ENCODE measurements around the gene FNBP1L. TPM values are rescaled to one million over a fixed set of nuclear protein-coding genes. Genes with fewer than 3 reads are reported as not detected.

The FNBP1L gene
- total RNA-seq, 2 experiments from 2014 or later, result 0.13 TPM

DNA sequence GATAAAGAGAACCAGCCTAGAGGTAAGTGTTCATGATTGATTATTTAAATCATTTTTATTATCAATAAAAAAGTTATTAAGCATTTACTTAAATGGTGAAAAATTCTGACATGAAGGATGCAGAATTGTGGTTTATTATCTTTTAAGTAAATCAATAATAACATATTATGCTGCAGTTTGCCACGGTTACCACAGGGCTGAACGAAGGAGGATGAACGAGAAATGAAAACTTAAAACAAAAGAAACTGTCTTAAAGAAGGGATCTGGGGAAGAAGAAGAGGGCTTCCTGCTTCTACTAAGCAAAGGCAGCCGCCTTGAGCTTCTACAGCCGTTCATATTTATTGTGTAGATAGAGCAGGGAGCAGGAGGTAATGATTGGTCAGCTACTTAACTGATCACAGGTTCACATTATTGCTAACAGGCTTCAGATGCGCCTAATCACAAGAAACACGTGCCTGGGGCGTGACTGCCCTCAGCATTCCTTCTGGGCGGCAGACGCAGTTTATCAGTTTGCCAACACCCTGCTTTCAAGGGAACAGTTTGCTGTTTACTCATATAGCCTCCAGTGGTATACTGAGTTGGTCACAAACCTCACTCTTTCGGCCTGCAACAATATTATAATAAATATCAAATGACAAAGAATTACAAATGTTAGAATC lies 5.8 kb upstream of the FNBP1L start:
- H3K27ac ChIP-seq (ENCODE audit: low read depth, low read length, poor library complexity, severe bottlenecking), result no peak overlapping the region
- no TSS peak for BruUV-seq (replicated peaks)
- CTCF ChIA-PET (ENCODE audit: unreplicated experiment), result no interaction called here

GRCh38 chr1:93442741-93443140 lies 5.2 kb upstream of the FNBP1L start:
- Histone ChIP-seq H3K9me2 (ENCODE audit: insufficient read depth, low read length) (no peaks in the 10 kb centered on the region), H3K4me2 (ENCODE audit: low read length) (no peak overlapping the region), H3K27ac (ENCODE audit: low read depth, low read length, poor library complexity, severe bottlenecking) (no peak overlapping the region), H3K9me3 (ENCODE audit: low read length) (no peaks in the 10 kb centered on the region), H3K4me3 (ENCODE audit: low read depth, low read length, poor library complexity, severe bottlenecking) (no peak overlapping the region), H3K4me1 (ENCODE audit: insufficient read depth, low read length, poor library complexity, severe bottlenecking) (no peaks in the 10 kb centered on the region), H3K79me2 (ENCODE audit: insufficient read depth, low read depth, low read length) (no peaks in the 10 kb centered on the region), H4K20me1 (ENCODE audit: insufficient read depth, low read length) (no peaks in the 10 kb centered on the region), H3K36me3 (ENCODE audit: insufficient read depth, low read length) (no peaks in the 10 kb centered on the region), H2AFZ (ENCODE audit: low read length) (no peak overlapping the region)
- no peak for TF ChIP-seq CTCF (conservative IDR thresholded peaks at IDR 0.05; ENCODE audit: low read length)
- no peak for TF ChIP-seq EZH2phosphoT487 (IDR thresholded peaks at IDR 0.05; ENCODE audit: borderline replicate concordance, low read depth, low read length)
- POLR2A ChIA-PET, result interaction anchor here (0.6 kb wide), 1 partner anchor 408 kb away, joined by 3 read pairs; no protein-coding TSS in a partner anchor
- intact Hi-C loops (cut with micrococcal nuclease; ENCODE audit: unreplicated experiment), result no loop called here
- CTCF ChIA-PET (ENCODE audit: unreplicated experiment), result no interaction called here
- DNase-seq (ENCODE audit: low spot score), result no peak
- no TSS peak for BruUV-seq (replicated peaks)

More for the DNA sequence above, 5.8 kb upstream of the FNBP1L start:
- Histone ChIP-seq H2AFZ (ENCODE audit: low read length) (no peak overlapping the region), H3K9me3 (ENCODE audit: low read length) (no peaks in the 10 kb centered on the region), H3K4me1 (ENCODE audit: insufficient read depth, low read length, poor library complexity, severe bottlenecking) (no peaks in the 10 kb centered on the region), H3K4me2 (ENCODE audit: low read length) (no peak overlapping the region), H3K9me2 (ENCODE audit: insufficient read depth, low read length) (no peaks in the 10 kb centered on the region), H3K4me3 (ENCODE audit: low read depth, low read length, poor library complexity, severe bottlenecking) (no peak overlapping the region), H3K79me2 (ENCODE audit: insufficient read depth, low read depth, low read length) (no peaks in the 10 kb centered on the region), H3K36me3 (ENCODE audit: insufficient read depth, low read length) (no peaks in the 10 kb centered on the region), H4K20me1 (ENCODE audit: insufficient read depth, low read length) (no peaks in the 10 kb centered on the region)
- no peak for DNase-seq (ENCODE audit: low spot score)
- no peak for TF ChIP-seq EZH2phosphoT487 (IDR thresholded peaks at IDR 0.05; ENCODE audit: borderline replicate concordance, low read depth, low read length)
- TF ChIP-seq CTCF (conservative IDR thresholded peaks at IDR 0.05; ENCODE audit: low read length), result no peak
- intact Hi-C loops (cut with micrococcal nuclease; ENCODE audit: unreplicated experiment), result no loop called here
- POLR2A ChIA-PET, result no interaction called here

DNA sequence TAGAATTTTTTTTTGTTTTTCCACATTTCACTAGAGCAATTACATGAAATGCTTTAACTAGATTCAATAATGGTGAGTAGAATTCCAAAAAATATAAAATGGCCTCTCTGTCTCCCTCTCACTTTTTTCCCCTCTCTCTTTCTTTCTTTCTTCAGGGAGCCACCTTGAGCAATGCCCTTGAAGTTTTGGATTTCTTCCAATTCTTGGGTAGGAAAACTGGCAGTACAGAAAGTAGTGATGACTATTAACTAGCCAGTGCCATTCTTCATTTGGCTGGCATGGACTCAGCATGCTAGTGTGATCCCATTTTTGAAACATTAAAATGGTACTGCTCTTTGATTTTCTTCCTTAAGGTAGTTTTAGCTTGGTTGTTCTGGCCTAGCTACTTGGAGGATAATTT lies 4.5 kb upstream of the FNBP1L start:
- no peak for TF ChIP-seq CTCF (conservative IDR thresholded peaks at IDR 0.05; ENCODE audit: low read length)
- no peak for TF ChIP-seq EZH2phosphoT487 (IDR thresholded peaks at IDR 0.05; ENCODE audit: borderline replicate concordance, low read depth, low read length)
- H3K4me1 ChIP-seq (ENCODE audit: insufficient read depth, low read length, poor library complexity, severe bottlenecking), result no peaks in the 10 kb centered on the region
- H3K4me3 ChIP-seq (ENCODE audit: low read depth, low read length, poor library complexity, severe bottlenecking), result no peak overlapping the region
- H3K4me2 ChIP-seq (ENCODE audit: low read length), result no peak overlapping the region
- ChIA-PET CTCF (ENCODE audit: unreplicated experiment) (no interaction called here), POLR2A (interaction anchor here (0.6 kb wide), 2 partner anchors 121 to 409 kb away, joined by 3 read pairs; no protein-coding TSS in a partner anchor)
- H4K20me1 ChIP-seq (ENCODE audit: insufficient read depth, low read length), result no peaks in the 10 kb centered on the region
- no peak overlapping the region for H3K27ac ChIP-seq (ENCODE audit: low read depth, low read length, poor library complexity, severe bottlenecking)
- no peaks in the 10 kb centered on the region for H3K79me2 ChIP-seq (ENCODE audit: insufficient read depth, low read depth, low read length)
- H2AFZ ChIP-seq (ENCODE audit: low read length), result no peak overlapping the region
- intact Hi-C loops (cut with micrococcal nuclease; ENCODE audit: unreplicated experiment), result no loop called here
- no peak for DNase-seq (ENCODE audit: low spot score)
- H3K9me3 ChIP-seq (ENCODE audit: low read length), result no peaks in the 10 kb centered on the region
- H3K36me3 ChIP-seq (ENCODE audit: insufficient read depth, low read length), result no peaks in the 10 kb centered on the region
- no TSS peak for BruUV-seq (replicated peaks)
- no peaks in the 10 kb centered on the region for H3K9me2 ChIP-seq (ENCODE audit: insufficient read depth, low read length)

Data from OCI-LY7 (cell line).